ENCODE measurements around the gene ANTXR2. TPM values are rescaled to one million over a fixed set of nuclear protein-coding genes. Genes with fewer than 3 reads are reported as not detected.
"Not testable (repeated sequence)": the region's sequence is repeated elsewhere in the genome, so short reads cannot be mapped to it uniquely, and the experiment has no call there.

ANTXR2 gene
- total RNA-seq, 1 donor from 2014 or later, result 14.4 TPM

DNA sequence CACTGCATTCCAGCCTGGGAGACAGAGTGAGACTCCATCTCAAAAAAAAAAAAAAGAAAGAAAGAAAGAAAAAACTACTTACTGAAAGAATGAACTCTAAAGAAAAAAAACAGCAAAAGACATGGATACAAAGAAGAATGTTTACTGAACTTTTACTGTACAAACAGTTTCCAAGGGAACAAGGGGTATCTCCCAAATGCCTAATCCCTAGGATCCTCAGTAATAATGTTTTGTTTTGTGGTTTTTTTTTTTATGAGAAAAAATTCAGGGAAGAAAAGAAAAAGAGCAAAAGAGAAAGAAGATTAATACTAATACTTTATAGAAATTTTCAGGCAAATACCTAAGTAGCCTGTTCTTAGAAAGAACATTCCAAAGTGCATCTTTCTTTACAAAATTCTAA, 63.2 kb downstream of the ANTXR2 start:
- DNase-seq (ENCODE audit: low read depth), result no peak
- H3K4me3 ChIP-seq (ENCODE audit: low read depth, low read length), result no peak overlapping the region
- TF ChIP-seq, protein P1, sequence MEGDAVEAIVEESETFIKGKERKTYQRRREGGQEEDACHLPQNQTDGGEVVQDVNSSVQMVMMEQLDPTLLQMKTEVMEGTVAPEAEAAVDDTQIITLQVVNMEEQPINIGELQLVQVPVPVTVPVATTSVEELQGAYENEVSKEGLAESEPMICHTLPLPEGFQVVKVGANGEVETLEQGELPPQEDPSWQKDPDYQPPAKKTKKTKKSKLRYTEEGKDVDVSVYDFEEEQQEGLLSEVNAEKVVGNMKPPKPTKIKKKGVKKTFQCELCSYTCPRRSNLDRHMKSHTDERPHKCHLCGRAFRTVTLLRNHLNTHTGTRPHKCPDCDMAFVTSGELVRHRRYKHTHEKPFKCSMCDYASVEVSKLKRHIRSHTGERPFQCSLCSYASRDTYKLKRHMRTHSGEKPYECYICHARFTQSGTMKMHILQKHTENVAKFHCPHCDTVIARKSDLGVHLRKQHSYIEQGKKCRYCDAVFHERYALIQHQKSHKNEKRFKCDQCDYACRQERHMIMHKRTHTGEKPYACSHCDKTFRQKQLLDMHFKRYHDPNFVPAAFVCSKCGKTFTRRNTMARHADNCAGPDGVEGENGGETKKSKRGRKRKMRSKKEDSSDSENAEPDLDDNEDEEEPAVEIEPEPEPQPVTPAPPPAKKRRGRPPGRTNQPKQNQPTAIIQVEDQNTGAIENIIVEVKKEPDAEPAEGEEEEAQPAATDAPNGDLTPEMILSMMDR (conservative IDR thresholded peaks at IDR 0.05; ENCODE audit: low read depth, low read length), result no peak

DNA sequence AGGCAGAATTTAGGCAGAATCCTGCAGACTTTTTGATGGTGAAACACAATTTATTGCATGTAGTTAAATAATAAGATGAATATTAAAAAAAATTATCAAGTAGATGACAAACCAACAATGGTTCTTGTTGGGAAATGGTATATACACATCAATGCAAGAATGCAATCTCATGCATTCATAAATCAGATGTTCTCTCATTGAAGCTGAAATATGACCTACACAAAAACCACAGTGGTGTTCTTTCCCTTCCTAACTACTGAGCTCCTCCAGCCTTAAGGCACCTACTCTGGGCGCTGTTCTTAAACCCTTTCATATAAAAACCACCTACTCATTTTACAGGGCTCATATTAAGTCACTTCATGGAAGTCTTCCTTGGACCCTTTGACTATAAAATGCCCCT, 64.1 kb downstream of the ANTXR2 start:
- no peak for DNase-seq (ENCODE audit: low read depth)
- TF ChIP-seq, protein P1 (conservative IDR thresholded peaks at IDR 0.05; ENCODE audit: low read depth, low read length), result no peak
- no peak overlapping the region for H3K4me3 ChIP-seq (ENCODE audit: low read depth, low read length)

DNA sequence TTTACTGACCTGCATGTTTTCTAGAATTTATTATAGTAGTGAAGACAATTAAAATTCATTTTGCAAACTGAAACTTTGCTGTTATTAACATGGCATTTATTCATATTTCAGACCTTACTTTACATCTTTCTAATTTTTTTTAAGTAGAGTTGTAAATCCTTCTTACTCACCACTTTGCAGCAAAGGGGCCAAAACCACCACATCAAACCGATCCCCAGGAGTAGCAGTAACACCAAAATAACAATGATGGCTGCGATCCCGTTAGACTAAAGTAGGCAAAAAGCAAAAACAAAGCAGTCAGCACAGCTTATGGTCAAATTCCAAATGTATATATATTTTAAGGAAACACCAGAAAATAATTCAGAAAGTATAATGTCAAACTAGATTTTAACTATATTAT, 64.7 kb downstream of the ANTXR2 start:
- TF ChIP-seq, protein P1 (conservative IDR thresholded peaks at IDR 0.05; ENCODE audit: low read depth, low read length), result no peak
- no peak overlapping the region for H3K4me3 ChIP-seq (ENCODE audit: low read depth, low read length)

DNA sequence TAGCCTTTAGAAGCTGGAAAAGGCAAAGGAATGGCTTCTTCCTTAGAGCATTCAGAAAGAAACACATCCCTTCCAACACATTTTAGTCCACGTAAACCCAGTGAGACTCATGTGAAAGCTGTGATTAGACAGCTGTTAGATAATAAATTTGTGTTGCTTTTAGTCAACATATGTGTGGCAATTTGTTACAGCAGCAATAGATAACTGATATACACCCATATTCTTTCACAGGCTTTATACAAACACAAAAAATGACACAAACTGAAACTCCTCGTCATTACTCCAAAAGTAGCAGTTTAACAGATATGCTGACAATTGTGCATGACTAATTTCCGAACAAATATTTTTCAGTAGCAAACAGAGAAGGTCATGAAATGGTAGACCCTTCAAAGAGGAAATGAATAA, 65.3 kb downstream of the ANTXR2 start:
- no peak overlapping the region for H3K4me3 ChIP-seq (ENCODE audit: low read depth, low read length)
- no peak for DNase-seq (ENCODE audit: low read depth)
- TF ChIP-seq, protein P1 (conservative IDR thresholded peaks at IDR 0.05; ENCODE audit: low read depth, low read length), result no peak

More for the DNA sequence above, 64.7 kb downstream of the ANTXR2 start:
- DNase-seq (ENCODE audit: low read depth), result no peak

DNA sequence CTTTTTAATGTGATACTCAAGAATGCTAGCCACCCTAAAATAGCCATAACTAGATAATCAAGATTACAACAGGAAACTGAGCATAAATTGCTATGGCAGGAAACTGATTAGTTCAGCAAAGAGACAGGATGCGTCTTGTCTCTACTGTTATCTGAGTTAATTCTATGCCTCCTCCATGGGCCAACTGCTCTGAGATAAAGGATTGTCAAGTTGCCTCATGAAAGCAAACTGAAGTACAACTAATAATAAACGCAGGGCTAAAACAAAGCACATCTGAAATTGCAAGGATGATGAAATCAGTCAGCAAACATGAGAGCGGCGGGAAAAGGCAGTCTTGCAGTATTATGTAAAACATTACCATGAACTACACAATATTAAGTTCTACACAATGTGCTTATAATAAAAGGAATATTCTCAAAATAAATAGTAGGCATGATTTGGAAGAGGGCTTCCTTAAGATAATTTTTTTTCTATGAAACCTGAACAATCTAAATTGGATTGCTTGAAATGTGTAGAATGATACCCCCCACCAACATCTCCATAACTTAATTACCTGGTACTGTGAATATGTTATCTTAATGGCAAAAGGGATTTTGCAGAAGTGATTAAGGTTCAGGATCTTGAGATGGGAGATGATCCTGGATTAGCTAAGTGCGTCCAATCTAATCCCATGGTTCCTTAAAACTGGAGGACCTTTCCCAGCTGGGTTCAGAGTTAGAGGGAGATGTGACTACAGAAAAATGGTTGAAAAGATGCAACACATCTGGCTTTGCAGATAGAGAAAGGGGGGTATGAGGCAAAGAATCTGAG, 65.9 kb downstream of the ANTXR2 start:
- H3K4me3 ChIP-seq (ENCODE audit: low read depth, low read length), result no peak overlapping the region
- TF ChIP-seq, protein P1 (conservative IDR thresholded peaks at IDR 0.05; ENCODE audit: low read depth, low read length), result no peak
- no peak for DNase-seq (ENCODE audit: low read depth)

DNA sequence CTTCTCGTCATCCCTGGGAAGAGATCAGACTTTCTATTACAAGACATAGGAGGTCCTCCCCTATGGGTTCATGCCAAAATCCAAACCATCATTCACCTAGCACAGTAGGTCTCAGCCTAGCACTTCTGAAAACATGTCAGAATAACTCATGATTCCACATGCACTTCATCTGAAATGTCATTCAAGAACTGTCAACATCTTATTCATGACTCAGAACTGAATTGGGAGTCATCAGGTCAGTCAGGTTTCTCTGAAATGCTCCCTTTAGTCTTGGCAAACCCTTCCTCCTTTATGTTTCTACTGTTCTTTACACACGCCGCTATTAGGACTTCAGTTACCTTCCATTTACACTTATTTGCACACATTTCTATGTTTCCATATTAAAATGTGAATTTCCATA, 67.2 kb downstream of the ANTXR2 start:
- peak; percentile 19 for DNase-seq (ENCODE audit: low read depth)
- TF ChIP-seq, protein P1 (conservative IDR thresholded peaks at IDR 0.05; ENCODE audit: low read depth, low read length), result no peak
- H3K4me3 ChIP-seq (ENCODE audit: low read depth, low read length), result no peak overlapping the region

DNA sequence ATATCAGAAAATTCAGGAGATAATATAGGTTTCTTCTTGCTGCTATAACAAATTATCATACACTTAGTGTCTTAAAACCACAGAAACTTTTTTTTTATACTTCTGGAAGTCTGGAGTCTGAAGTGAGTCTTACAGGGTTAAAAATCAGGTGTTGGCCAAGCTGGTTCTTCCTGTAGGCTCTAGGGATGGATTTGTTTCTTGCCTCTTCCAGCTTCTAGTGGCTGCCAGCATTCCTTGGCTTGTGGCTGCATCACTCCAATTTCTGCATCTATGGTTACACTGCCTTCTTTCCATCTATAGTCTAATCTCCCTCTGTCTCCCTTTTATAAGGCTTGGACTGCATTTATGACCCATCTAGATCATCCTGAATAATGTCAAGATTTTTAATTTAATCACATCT, 68.7 kb downstream of the ANTXR2 start:
- no peak for DNase-seq (ENCODE audit: low read depth)
- TF ChIP-seq, protein P1 (conservative IDR thresholded peaks at IDR 0.05; ENCODE audit: low read depth, low read length), result no peak
- H3K4me3 ChIP-seq (ENCODE audit: low read depth, low read length), result no peak overlapping the region

DNA sequence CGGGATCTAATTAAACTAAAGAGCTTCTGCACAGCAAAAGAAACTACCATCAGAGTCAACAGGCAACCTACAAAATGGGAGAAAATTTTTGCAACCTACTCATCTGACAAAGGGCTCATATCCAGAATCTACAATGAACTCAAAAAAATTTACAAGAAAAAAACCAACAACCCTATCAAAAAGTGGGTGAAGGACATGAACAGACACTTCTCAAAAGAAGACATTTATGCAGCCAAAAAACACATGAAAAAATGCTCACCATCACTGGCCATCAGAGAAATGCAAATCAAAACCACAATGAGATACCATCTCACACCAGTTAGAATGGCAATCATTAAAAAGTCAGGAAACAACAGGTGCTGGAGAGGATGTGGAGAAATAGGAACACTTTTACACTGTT, 70.5 kb downstream of the ANTXR2 start:
- DNase-seq (ENCODE audit: low read depth), result not testable (repeated sequence)

DNA sequence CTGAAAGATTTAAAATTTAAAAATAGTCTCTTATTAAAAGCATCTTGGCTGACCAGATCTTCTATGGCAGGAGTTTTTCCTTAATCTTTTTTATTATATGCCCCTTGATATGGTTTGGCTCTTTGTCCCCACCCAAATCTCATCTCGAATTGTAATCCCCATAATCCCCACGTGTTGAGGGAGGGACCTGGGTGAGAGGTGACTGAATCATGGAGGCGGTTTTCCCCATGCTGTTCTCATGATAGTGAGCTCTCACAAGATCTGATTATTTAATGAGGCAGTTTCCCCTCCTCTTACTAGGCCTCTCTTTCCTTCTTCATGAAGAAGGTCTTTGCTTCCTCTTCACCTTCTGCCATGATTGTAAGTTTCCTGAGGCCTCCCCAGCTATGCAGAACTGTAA, 74.0 kb downstream of the ANTXR2 start:
- not testable (repeated sequence) for H3K4me3 ChIP-seq (ENCODE audit: low read depth, low read length); DNase-seq (ENCODE audit: low read depth)

More for the DNA sequence above, 70.5 kb downstream of the ANTXR2 start:
- H3K4me3 ChIP-seq (ENCODE audit: low read depth, low read length), result not testable (repeated sequence)

Data from epithelial cell of proximal tubule (primary cell).